Endodermal cell (in vitro differentiated cells): Measurements from ENCODE around the gene SAA1. TPM values are rescaled to one million over a fixed set of nuclear protein-coding genes. Genes with fewer than 3 reads are reported as not detected.

ENCODE experiments used
- DNase-seq: peaks from one replicate; pipeline ENCODE4 v3.0.0-alpha.2; 2017
- H3K27ac ChIP-seq: 2 replicates; pipeline ENCODE4 v1.5.1; 2013; ENCODE audit warnings: mild to moderate bottlenecking, low read depth, low read length, moderate library complexity
- H3K27me3 ChIP-seq: 2 replicates; pipeline ENCODE4 v1.6.1; 2013; ENCODE audit warnings: mild to moderate bottlenecking, low read length, moderate library complexity; ENCODE audit not compliant: insufficient read depth, control insufficient read depth, poor library complexity, severe bottlenecking
- H3K36me3 ChIP-seq: 2 replicates; pipeline ENCODE4 v1.7.0; 2013; ENCODE audit warnings: mild to moderate bottlenecking, low read length, moderate library complexity; ENCODE audit not compliant: control insufficient read depth, insufficient read depth
- H3K4me1 ChIP-seq: one replicate; pipeline ENCODE4 v1.7.0; 2013; ENCODE audit warnings: low read length; ENCODE audit not compliant: control insufficient read depth, insufficient read depth
- H3K4me3 ChIP-seq: 2 replicates; pipeline ENCODE4 v1.5.1; 2013; ENCODE audit warnings: mild to moderate bottlenecking, low read length, moderate library complexity
- H3K9ac ChIP-seq: 2 replicates; pipeline ENCODE4 v1.6.1; 2013; ENCODE audit warnings: mild to moderate bottlenecking, low read length, moderate library complexity; ENCODE audit not compliant: poor library complexity, severe bottlenecking; ENCODE audit errors: extremely low read depth
- H3K9me3 ChIP-seq: 2 replicates; pipeline ENCODE4 v1.6.1; 2013; ENCODE audit warnings: mild to moderate bottlenecking, low read length, moderate library complexity; ENCODE audit not compliant: control insufficient read depth
- H3K27ac Mint-ChIP-seq: 2 replicates; pipeline ENCODE4 v1.8.0; 2020; ENCODE audit warnings: mixed read lengths
- H3K27me3 Mint-ChIP-seq: 2 replicates; pipeline ENCODE4 v1.8.0; 2021; ENCODE audit warnings: mild to moderate bottlenecking, mixed read lengths; ENCODE audit not compliant: insufficient read depth
- H3K36me3 Mint-ChIP-seq: 2 replicates; pipeline ENCODE4 v1.8.0; 2020; ENCODE audit warnings: low read depth, mixed read lengths
- H3K4me1 Mint-ChIP-seq: 2 replicates; pipeline ENCODE4 v1.8.0; 2020; ENCODE audit warnings: mixed read lengths
- H3K4me3 Mint-ChIP-seq: 2 replicates; pipeline ENCODE4 v1.8.0; 2020; ENCODE audit warnings: mild to moderate bottlenecking, moderate library complexity, mixed read lengths
- H3K9me3 Mint-ChIP-seq: 2 replicates; pipeline ENCODE4 v1.8.0; 2020; ENCODE audit warnings: mild to moderate bottlenecking, mixed read lengths
- CTCF ChIP-seq: fragments of 200-600 bp; sonication (generic); conservative IDR thresholded peaks from 2 replicates; pipeline ENCODE4 v1.5.0; 2021; ENCODE audit warnings: antibody characterized with exemption, mild to moderate bottlenecking
- WGBS, 2 experiments: methylation state at CpG; one replicate each; pipeline versions ENCODE4 v1.1.5 to v1.1.7; 2013; ENCODE audit warnings: missing lambda C conversion rate in 2 of 2, mixed read lengths in 1 of 2; ENCODE audit not compliant: insufficient coverage in 1 of 2, insufficient read length in 1 of 2; 5-methylcytosine and 5-hydroxymethylcytosine counted together
- total RNA-seq, 2 donors: library from RNA; stranded (reverse); fragmentation: NEBNext Ultra II Directional in 1 of 2; extraction: Animal tissue kit (Norgen Biotek cat#: 25700) in 1 of 2; gene quantifications; 2 replicates in 1 of 2; 3 replicates in 1 of 2; pipeline ENCODE4 v1.2.1, GENCODE V29; 2021

The SAA1 gene
- total RNA-seq, 2 donors from 2014 or later: not detected

GRCh38 chr11:18294862-18295261 lies 28.8 kb downstream of the SAA1 start:
- Histone ChIP-seq H3K36me3 (peaks cover 92% of the 10 kb centered on the region), H3K4me3 (no peak overlapping the region), H3K4me1 (no peaks in the 10 kb centered on the region), H3K27ac (no peak overlapping the region), H3K27me3 (no peaks in the 10 kb centered on the region), H3K9me3 (no peaks in the 10 kb centered on the region), H3K9ac (no peak overlapping the region)
- Mint-ChIP-seq H3K27ac (no peak overlapping the region), H3K4me1 (no peaks in the 10 kb centered on the region), H3K4me3 (no peak overlapping the region), H3K27me3 (no peaks in the 10 kb centered on the region), H3K36me3 (peaks cover 84% of the 10 kb centered on the region), H3K9me3 (no peaks in the 10 kb centered on the region)
- WGBS, 2 experiments: 96 to 99% methylated on average over 4 to 5 of the region's 5 CpGs
- no peak for TF ChIP-seq CTCF
- DNase-seq: no peak

GRCh38 chr11:18295316-18295715 lies 29.3 kb downstream of the SAA1 start:
- TF ChIP-seq CTCF: no peak
- whole genome bisulfite sequencing, 2 experiments: 99 to 100% methylated on average over 2 of the region's 2 CpGs
- no peak overlapping the region for H3K27ac Mint-ChIP-seq
- Histone ChIP-seq H3K9me3 (no peaks in the 10 kb centered on the region), H3K4me1 (no peaks in the 10 kb centered on the region), H3K9ac (no peak overlapping the region), H3K36me3 (peaks cover 90% of the 10 kb centered on the region), H3K27me3 (no peaks in the 10 kb centered on the region), H3K4me3 (no peak overlapping the region), H3K27ac (no peak overlapping the region)
- no peaks in the 10 kb centered on the region for H3K4me1 Mint-ChIP-seq
- H3K36me3 Mint-ChIP-seq: peaks cover 83% of the 10 kb centered on the region
- no peak overlapping the region for H3K4me3 Mint-ChIP-seq
- H3K9me3 Mint-ChIP-seq: no peaks in the 10 kb centered on the region
- H3K27me3 Mint-ChIP-seq: no peaks in the 10 kb centered on the region
- DNase-seq: no peak

GRCh38 chr11:18299721-18300120 lies 33.7 kb downstream of the SAA1 start:
- Mint-ChIP-seq H3K27me3 (no peaks in the 10 kb centered on the region), H3K4me3 (no peak overlapping the region), H3K36me3 (peaks cover 69% of the 10 kb centered on the region), H3K4me1 (no peaks in the 10 kb centered on the region), H3K27ac (no peak overlapping the region), H3K9me3 (no peaks in the 10 kb centered on the region)
- Histone ChIP-seq H3K4me1 (peaks cover 3% of the 10 kb centered on the region), H3K27me3 (no peaks in the 10 kb centered on the region), H3K27ac (no peak overlapping the region), H3K9ac (no peak overlapping the region), H3K4me3 (no peak overlapping the region), H3K9me3 (no peaks in the 10 kb centered on the region), H3K36me3 (peaks cover 85% of the 10 kb centered on the region)
- DNase-seq: no peak
- no peak for TF ChIP-seq CTCF
